DND-41 (cell line): ENCODE measurements around the gene INTU.

ENCODE experiments used
- ATAC-seq: fragments of 200-7000 bp; cut with Tn5 transposase; 3 replicates; pipeline ENCODE4 v1.9.1; 2021; ENCODE audit warnings: low read depth; ENCODE audit not compliant: insufficient read depth
- DNase-seq: peaks from one replicate; pipeline ENCODE4 v3.0.0-alpha.2; 2020
- H2AFZ ChIP-seq: 2 replicates; pipeline ENCODE4 v1.6.0; 2012; ENCODE audit warnings: low read depth, low read length
- H3K27ac ChIP-seq: 2 replicates; pipeline ENCODE4 v1.5.1; 2012; ENCODE audit warnings: low read length, inconsistent platforms
- H3K27me3 ChIP-seq: fragments of 200-600 bp; sonication (generic); 2 replicates; pipeline ENCODE4 v1.6.0; 2012; ENCODE audit warnings: low read length, mild to moderate bottlenecking, inconsistent platforms; ENCODE audit not compliant: insufficient read depth, poor library complexity
- H3K36me3 ChIP-seq: 2 replicates; pipeline ENCODE4 v1.5.1; 2012; ENCODE audit warnings: low read length, inconsistent platforms; ENCODE audit not compliant: insufficient read depth
- H3K4me1 ChIP-seq: 2 replicates; pipeline ENCODE4 v1.5.1; 2012; ENCODE audit warnings: mild to moderate bottlenecking, low read length; ENCODE audit not compliant: insufficient read depth
- H3K4me2 ChIP-seq: 2 replicates; pipeline ENCODE4 v1.6.0; 2012; ENCODE audit warnings: mild to moderate bottlenecking, moderate library complexity, low read length, inconsistent platforms; ENCODE audit not compliant: insufficient read depth
- H3K4me3 ChIP-seq, 2 experiments: fragments of 200-600 bp in 1 of 2; shearing (Covaris generic) in 1 of 2; 2 replicates each; pipeline ENCODE4 v1.5.1; 2012 to 2016; ENCODE audit warnings: inconsistent platforms in 2 of 2, low read length in 2 of 2, mild to moderate bottlenecking in 2 of 2, low read depth in 1 of 2, moderate library complexity in 1 of 2
- H3K79me2 ChIP-seq: 2 replicates; pipeline ENCODE4 v1.6.0; 2012; ENCODE audit warnings: low read length, inconsistent platforms; ENCODE audit not compliant: insufficient read depth
- H3K9ac ChIP-seq: 2 replicates; pipeline ENCODE4 v1.6.0; 2012; ENCODE audit warnings: low read depth, mild to moderate bottlenecking, inconsistent platforms, low read length, moderate library complexity
- H3K9me3 ChIP-seq: 2 replicates; pipeline ENCODE4 v1.5.1; 2012; ENCODE audit warnings: low read length, moderate library complexity, mild to moderate bottlenecking, inconsistent platforms; ENCODE audit not compliant: insufficient read depth, severe bottlenecking
- H4K20me1 ChIP-seq: 2 replicates; pipeline ENCODE4 v1.6.0; 2012; ENCODE audit warnings: low read length; ENCODE audit not compliant: insufficient read depth
- EZH2 ChIP-seq: IDR thresholded peaks from 3 replicates; pipeline ENCODE4 v1.6.1; 2012; ENCODE audit warnings: borderline replicate concordance, low read depth, mild to moderate bottlenecking, moderate library complexity, low read length, inconsistent platforms; ENCODE audit not compliant: severe bottlenecking
- TF ChIP-seq, protein P1 (sequence below): IDR thresholded peaks from 2 replicates; pipeline ENCODE4 v1.5.1; 2012; ENCODE audit warnings: borderline replicate concordance, low read length, moderate library complexity, mild to moderate bottlenecking; ENCODE audit not compliant: poor library complexity, severe bottlenecking; ENCODE audit errors: extremely low read depth

The INTU gene

GRCh38 chr4:127598656-127599055, 34.1 kb upstream of the INTU start:
- DNase-seq (no peak), ATAC-seq (no peak)
- no peaks in the 10 kb centered on the region for H3K79me2 ChIP-seq
- H3K36me3 ChIP-seq, result no peaks in the 10 kb centered on the region
- no peaks in the 10 kb centered on the region for H3K4me1 ChIP-seq
- H3K27me3 ChIP-seq, result peaks cover 5% of the 10 kb centered on the region
- no peak overlapping the region for H2AFZ ChIP-seq
- TF ChIP-seq, protein P1, sequence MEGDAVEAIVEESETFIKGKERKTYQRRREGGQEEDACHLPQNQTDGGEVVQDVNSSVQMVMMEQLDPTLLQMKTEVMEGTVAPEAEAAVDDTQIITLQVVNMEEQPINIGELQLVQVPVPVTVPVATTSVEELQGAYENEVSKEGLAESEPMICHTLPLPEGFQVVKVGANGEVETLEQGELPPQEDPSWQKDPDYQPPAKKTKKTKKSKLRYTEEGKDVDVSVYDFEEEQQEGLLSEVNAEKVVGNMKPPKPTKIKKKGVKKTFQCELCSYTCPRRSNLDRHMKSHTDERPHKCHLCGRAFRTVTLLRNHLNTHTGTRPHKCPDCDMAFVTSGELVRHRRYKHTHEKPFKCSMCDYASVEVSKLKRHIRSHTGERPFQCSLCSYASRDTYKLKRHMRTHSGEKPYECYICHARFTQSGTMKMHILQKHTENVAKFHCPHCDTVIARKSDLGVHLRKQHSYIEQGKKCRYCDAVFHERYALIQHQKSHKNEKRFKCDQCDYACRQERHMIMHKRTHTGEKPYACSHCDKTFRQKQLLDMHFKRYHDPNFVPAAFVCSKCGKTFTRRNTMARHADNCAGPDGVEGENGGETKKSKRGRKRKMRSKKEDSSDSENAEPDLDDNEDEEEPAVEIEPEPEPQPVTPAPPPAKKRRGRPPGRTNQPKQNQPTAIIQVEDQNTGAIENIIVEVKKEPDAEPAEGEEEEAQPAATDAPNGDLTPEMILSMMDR, result no peak
- no peak for TF ChIP-seq EZH2
- H3K9ac ChIP-seq, result no peak overlapping the region
- H3K4me2 ChIP-seq, result no peak overlapping the region
- no peaks in the 10 kb centered on the region for H4K20me1 ChIP-seq
- no peak overlapping the region for H3K27ac ChIP-seq
- no peaks in the 10 kb centered on the region for H3K9me3 ChIP-seq
- H3K4me3 ChIP-seq, result no peak overlapping the region

DNA sequence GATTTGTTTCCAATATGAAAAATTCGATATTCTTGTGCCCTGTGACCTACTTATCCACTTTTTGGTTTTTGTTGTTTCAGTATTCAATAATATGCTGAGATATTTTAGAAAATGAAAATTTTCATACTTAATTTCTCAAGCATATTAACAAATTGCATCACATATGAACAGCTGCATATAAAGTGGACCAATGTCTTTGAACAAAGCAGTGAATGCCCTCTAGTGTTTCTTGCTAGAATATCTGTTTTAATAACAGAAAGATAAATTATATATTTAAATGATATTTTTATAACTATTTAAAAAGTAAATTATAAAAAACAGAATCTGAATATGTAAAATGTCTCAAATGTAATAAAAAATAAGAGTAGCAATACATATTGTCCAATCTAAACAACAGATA, 31.7 kb upstream of the INTU start:
- Histone ChIP-seq H3K4me1 (no peaks in the 10 kb centered on the region), H3K79me2 (no peaks in the 10 kb centered on the region), H3K4me3 (no peak overlapping the region), H4K20me1 (no peaks in the 10 kb centered on the region), H3K27ac (no peak overlapping the region), H2AFZ (no peak overlapping the region), H3K9ac (no peak overlapping the region), H3K36me3 (no peaks in the 10 kb centered on the region), H3K27me3 (peaks cover 5% of the 10 kb centered on the region), H3K9me3 (no peaks in the 10 kb centered on the region), H3K4me2 (no peak overlapping the region)
- no peak for TF ChIP-seq EZH2
- TF ChIP-seq, protein P1, result no peak
- no peak for ATAC-seq
- no peak for DNase-seq

DNA sequence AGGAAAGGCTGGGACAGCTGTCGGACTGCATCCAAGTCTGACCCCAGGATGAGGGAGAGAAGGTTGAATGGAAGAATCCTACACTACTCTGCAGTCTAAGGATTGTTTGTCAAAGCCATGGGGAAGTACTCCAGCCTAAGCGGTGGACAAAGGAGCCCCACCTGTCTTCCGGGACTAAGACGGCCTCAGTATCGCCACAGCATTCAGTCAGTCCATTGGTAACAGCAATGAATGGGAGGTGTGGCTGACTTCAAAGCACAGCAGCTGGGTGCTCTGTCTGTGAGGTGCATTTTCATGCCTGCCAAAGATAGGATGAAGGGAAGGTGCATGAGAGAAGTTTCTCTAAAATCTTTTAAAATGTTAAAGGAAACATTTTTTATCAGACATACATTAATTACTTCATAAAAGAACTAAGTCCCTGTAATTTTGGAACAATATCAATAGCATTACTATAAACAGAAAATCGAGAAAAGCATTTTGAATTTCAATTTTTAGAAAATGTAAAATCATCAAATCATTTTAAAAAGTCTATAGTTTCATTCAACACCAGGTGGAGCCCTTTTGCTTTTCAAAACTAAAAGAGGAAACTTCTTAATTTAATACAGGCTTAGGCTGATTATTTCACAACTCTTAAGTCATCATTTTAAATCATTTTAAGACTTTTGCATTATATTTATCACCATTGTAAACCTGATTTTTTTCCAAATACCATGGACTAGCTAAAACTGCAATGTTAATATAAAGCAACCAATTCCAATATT, 27.6 kb upstream of the INTU start:
- no peak overlapping the region for H3K27ac ChIP-seq
- no peaks in the 10 kb centered on the region for H4K20me1 ChIP-seq
- ATAC-seq, result no peak
- H3K4me3 ChIP-seq, result no peak overlapping the region
- H3K79me2 ChIP-seq, result no peaks in the 10 kb centered on the region
- no peak overlapping the region for H2AFZ ChIP-seq
- H3K9ac ChIP-seq, result no peak overlapping the region
- no peaks in the 10 kb centered on the region for H3K36me3 ChIP-seq
- TF ChIP-seq, protein P1, result peak; percentile 52
- TF ChIP-seq EZH2, result no peak
- no peaks in the 10 kb centered on the region for H3K27me3 ChIP-seq
- no peaks in the 10 kb centered on the region for H3K4me1 ChIP-seq
- H3K9me3 ChIP-seq, result no peaks in the 10 kb centered on the region
- DNase-seq, result no peak
- no peak overlapping the region for H3K4me2 ChIP-seq

DNA sequence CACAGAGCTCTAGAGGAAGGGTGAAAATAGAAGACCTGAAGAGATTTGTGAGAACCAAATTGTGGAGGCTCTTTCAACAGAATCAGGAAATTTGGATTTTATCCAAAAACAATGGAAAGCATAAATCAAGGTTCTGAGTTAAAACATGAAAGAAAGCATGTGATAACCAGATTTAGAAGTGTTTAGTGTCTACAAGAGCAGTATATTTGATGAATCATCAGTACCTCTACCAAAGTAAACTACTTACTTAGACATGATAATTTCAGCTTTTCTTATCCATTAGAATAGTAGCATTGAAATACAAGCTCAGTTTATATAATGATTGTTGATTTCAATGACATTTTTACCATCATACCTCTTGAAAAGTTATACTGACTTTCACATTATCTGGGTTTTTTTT, 25.9 kb upstream of the INTU start:
- no peaks in the 10 kb centered on the region for H3K27me3 ChIP-seq
- no peak overlapping the region for H3K4me3 ChIP-seq

More for the DNA sequence above, 25.9 kb upstream of the INTU start:
- Histone ChIP-seq H3K9me3 (no peaks in the 10 kb centered on the region), H3K27ac (no peak overlapping the region), H3K79me2 (no peaks in the 10 kb centered on the region), H4K20me1 (no peaks in the 10 kb centered on the region), H2AFZ (no peak overlapping the region), H3K4me2 (no peak overlapping the region), H3K4me1 (no peaks in the 10 kb centered on the region), H3K9ac (no peak overlapping the region), H3K36me3 (no peaks in the 10 kb centered on the region)
- ATAC-seq (no peak), DNase-seq (no peak)
- no peak for TF ChIP-seq EZH2
- TF ChIP-seq, protein P1, result no peak
